ENCODE data around the gene NLGN4Y.

Gene NLGN4Y

DNA sequence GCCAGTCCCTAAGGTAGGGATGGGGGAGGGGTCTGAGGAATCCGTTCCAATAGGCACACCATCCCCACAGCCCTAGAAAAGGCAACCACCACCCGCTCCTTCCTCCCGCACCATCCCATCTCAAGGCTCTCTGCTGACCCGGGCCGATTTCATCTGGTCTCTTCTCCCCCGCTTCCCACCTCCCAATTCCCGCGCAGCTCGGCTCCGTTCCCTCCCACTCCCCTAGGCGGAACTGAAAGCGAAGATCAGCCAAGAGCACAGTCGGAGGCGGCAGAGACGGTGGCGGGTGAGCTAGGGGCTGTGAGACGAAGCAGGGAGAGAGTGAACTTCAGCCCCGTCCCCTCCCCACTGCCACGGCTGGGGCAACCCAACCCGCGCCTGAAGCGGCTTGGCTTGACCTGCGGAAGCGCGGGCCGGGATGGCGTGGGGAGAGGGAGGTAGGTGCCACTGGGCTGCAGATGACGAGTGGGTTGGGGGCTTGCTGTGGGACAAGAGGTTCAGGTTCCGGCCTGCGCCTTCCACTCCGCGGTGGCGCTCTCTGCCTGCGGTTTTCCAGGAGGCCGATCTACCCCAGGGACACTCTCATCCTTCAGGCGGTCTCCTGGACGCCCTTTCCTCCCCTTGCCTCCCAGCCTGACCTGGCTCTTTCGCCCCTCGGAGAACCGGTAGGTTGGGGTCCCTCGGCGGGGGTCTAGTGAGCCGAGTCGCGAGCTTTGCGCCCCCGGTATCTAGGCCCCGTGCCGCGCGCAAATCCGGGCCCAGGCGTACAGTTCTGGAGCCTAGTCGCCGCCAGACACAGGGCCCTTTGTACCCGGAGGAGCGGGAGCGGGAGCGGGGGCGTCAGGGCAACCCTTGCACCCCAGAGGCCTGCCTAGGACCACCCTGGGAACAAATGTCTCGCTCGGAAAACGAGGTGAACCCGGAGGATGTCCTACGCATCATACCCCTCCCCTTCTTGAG, at the start of gene NLGN4Y:
TSS of gene NLGN4Y (plus strand) at position 258 of the 960 bp plus-strand sequence. CDS start 97,591 bp downstream, outside the sequence.
- DNase-seq = no peak

DNA sequence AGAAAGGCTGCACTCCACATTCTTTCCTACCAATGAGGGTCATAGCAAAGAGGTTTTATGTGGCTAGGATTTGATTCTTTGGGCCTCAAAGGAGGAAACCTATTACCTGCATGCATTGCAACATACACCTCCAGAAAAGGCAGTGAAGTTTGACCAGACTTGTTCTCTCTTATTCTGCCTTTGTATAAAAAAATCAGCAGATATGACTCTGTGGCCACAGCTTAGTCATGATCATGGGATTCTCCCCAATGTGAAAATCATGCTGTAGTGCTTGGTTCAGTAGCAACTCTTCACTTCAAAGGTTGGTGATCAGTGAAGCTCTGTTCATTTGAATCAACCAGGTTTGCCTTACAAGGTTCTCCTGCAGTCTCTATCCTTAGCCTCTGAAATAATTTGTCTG, 38.4 kb upstream of the NLGN4Y start:
- no peak for DNase-seq

DNA sequence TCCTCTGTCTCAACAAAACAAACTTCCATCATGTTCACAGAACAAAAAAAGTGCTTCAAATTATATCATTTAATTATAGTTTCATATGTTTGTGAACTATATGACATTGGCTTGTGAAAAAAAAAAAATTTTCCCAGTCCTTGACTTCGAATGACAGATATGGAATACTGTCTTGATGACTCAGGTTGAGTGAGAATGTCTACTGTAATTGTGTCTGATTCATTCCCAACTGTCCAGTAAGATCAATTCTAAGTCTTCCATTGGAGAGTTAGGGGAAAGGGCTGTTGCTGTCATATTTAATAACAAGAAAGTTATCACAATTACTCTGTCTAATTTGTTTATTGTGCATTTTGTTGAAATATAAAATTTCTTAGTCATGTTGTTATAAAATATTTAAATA, 34.1 kb upstream of the NLGN4Y start:
- no peak for DNase-seq

DNA sequence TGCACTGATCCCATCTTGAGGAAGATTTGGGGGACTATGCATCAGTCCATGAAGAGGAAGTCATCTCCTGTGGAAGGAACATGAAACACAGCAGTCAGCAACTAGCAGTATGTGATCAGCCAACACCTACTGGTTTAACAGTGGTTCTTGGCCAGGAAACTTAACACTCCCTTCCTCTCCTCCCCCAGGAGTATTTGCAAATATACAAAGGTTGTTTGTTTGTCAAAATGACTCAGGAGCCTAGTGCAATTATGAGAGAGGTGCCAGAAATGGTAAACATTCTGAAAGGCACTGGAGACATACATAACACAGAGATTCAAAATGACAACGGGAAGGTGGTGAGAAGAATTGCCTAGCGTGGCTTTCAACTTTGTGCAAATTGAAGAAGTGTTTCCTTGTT, 26.3 kb upstream of the NLGN4Y start:
- no peak for DNase-seq

DNA sequence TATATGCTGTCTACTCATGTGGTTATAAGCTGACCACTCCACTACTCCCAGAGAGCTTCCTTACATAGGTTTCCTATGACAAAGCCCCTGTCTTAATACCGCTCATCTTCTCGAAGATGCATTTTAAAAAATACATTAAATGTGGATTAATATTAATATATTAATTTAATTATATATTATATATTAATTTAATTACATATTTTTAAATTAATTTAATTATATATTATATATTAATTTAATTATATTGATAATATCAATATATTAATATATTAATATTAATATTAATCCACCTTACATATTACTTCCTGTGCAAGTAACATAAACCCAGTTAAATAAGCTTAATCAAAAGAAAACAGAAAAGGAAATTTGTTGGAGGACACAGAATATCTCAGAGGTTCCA, 19.7 kb upstream of the NLGN4Y start:
- DNase-seq = no peak

DNA sequence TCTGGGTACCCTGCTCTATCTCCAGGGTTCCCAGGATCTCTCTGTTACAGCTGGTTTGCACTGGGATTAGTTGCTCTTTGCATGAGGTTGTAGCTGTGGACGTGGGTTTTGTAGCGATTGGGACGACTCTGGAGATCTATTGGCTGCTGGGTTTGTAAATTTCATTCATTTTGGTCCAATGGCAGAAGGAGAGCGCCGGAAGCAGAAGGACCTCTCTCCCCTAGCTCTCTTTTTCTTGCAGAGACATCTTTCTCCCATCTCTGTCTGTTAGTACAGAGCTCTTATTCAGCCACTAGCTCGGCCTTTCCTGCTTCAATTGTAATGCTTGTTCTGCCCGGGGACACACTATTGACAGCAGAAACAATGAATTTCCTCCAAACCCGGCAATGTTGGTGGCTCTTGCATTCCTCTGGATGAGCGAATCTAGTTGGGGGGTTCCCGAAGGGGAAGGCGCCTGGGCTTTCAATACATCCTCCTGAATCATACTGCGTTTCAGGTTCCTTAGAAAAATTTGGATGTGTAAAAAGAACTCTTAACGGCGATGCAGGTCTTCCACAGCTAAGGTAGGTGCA, 1.9 kb upstream of the NLGN4Y start:
- no peak for DNase-seq

DNA sequence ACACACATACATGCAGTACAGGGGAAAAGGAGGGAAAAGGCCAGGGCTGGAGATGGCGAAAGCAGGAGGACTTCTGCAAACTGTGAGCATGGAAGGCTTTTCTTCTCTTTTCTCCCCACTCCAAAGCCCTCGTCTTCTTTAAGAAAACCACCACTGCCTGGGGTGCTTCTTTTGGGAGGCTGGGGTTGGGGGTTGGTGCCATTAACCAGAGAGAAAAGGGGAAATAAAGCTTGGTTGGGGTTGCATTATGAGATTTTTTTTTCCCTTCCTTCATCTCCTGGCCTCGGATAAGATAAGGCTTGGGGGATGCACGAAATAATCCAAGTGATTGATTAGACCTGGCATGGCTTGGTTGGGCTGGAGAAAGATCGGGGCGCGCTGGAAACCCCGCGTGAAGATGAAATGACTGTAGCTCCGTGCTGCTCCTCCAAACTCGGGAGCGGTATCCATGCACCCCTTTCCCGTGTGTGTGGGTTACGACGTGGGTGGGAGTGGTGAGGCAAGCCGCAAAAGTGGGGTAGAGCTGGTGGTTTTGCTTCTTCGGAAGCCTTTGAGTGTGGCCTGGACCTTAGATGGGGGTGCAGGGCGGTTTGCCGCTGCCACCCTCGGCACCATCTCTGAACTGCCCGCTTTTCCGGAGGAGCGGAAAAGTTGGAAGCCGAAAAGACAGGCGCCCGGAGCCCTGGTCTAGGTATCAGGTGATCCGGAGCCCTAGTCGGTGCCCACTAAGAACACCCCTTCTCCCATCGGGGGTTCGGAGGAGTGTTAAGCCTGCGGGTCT, 648 bp upstream of the NLGN4Y start:
- DNase-seq = no peak

DNA sequence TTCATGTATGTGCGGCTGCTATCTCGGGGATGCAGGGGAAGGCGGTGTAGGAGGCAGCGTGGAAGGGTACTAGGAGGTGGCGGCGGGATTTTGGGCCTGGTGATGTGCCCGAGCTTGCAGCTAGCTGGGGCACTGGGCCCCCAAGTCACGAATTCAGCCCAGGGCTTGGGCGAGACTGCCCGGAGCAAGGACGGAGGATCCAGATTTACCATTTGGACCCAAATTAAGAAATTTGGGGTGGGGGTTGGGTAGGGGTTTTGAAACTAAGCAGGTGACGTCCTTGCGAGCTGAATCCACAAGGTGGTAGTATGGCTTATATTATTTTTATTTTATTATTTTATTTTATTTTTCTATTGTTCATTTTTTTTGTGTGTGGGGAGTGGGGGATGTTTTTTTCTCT, 986 bp downstream of the NLGN4Y start:
- no peak for DNase-seq

DNA sequence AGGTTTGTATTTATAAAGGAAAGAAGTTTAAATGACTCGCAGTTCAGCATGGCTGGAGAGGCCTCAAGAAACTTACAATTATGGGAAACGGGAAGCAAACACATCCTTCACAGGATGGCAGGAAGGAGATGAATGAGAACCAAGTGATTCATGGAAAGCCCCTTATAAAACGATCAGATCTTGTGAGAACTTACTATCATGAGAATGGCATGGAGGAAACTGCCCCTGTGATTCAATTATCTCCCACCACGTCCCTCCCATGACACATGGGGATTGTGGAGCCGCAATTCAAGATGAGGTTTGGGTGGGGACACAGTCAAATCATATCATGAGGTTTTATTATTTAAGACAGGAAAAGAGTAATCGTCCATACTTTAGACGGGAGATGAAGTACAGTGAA, 4.0 kb downstream of the NLGN4Y start:
- DNase-seq = no peak

DNA sequence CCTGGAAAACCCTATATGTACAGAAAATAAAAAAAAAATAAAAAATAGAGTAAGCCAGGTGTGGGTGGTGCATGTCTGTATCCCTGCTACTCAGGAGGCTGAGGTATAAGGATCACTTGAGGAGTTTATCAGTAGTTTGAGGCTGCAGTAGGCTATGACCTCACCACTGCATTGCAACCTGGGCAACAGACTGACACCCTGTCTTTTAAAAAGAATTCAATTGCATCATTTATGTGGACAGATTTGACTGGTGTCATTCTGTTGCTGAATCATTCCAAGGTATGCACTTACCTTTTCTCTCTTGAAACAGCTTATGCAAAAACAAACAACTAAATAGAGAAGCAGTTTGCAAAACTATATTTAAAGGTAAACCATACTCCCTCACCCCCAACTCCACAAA, 12.4 kb downstream of the NLGN4Y start:
- no peak for DNase-seq

DNA sequence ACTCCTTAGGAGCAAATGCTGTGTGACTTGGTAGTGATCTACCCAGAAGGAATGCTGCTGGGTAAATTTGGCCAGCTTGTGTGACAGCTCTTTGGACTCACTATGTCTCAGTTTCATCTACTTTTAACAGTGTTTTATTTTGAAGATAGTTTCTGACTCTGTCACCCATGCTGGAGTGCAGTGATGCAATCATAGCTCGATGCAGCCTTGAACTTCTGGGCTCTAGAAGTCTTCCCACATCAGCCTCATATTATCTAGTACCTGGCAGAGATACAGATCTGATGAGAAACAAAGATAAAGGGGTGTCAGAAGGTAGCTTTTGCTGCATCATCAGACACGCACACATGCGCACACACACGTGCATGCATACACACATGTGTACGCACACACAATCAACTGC, 19.2 kb downstream of the NLGN4Y start:
- DNase-seq = no peak

DNA sequence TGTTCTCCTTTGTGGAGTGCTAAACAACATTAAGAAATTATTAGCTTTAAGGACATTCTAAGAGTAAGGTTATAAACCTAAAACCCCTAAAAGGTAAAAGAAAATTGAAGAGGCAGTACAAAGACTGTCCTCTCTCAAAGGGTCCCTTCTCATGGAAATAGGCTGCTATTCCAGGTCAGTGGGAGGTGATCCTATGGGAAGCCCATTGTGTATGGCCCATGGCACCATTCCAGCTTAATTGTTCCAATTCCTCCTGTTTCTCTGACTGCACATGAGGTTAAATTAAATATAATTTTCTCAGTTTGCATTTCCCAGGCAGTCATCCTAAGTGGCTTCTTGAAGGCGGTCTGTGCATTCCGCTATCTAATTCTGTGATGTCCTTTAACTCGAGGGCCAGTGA, 57.0 kb downstream of the NLGN4Y start:
- DNase-seq = no peak

DNA sequence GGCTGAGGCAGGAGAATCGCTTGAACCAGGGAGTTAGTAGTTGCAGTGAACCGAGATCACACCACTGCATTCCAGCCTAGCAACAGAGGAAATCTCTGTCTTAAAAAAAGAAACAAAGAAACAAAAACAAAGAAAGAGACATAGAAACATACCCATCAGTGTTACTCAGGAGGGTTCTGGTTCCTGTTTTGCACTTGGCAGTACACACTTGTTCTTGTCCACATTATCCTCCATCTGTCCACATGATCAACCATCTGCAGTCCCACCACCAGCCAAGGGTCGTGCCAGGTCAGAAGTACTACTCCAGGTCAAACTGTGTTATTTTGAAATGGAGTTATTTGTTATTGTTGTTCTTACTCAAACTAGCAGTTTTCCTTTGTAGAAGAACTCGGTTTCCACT, 62.4 kb downstream of the NLGN4Y start:
- DNase-seq = no peak

DNA sequence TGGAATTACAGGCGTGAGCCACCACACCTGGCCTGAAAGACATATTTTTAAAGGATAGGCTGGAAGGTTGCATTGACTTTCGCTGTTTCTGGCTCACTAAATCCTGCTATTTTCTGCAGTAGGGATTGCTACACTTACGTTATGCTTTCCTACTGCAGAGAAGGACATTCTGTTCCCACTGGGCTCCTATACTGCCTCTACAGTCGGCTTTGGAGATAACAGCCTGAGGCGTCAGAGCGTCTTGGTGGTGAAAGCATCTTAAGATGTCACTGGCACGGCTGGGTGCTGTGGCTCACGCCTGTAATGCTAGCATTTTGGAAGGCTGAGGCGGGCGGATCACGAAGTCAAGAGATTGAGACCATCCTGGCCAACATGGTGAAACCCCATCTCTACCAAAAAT, 77.0 kb downstream of the NLGN4Y start:
- no peak for DNase-seq

DNA sequence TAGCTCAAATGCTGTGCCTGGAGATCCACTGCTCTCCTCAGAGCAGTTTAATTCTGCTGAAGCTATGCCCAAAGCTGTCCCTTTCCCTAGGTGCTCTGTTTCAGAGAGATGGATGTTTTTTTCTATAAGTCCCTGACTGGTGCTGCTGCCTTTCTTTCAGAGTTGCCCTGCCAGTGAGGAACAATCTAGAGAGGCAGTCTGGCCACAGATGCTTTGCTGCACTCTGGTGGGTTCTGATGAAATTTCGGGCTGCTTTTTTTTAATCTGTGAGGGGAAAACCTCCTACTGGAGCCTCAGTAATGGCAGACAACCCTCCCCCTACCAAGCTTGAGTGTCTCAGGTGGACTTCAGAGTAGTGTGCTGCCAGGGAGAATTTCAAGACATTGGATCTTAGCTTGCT, 93.3 kb downstream of the NLGN4Y start:
- DNase-seq = no peak

DNA sequence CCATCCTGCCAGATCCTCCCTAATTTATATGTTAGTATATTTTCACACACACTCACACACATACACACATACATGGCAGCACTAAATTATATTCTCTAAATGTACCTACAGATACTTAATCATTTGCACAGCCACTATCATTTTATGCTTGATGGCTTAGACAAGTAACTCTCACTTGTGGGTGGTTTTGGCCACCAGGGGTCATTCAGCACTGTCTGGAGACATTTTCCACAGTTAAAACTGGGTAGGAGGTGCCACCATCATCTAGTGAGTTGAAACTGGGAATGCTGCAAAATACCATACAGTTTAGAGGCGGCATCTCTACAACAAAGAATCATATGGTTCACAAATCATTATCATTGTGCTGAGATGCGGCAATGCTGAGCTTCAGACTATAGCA, 94.2 kb downstream of the NLGN4Y start:
- no peak for DNase-seq

DNA sequence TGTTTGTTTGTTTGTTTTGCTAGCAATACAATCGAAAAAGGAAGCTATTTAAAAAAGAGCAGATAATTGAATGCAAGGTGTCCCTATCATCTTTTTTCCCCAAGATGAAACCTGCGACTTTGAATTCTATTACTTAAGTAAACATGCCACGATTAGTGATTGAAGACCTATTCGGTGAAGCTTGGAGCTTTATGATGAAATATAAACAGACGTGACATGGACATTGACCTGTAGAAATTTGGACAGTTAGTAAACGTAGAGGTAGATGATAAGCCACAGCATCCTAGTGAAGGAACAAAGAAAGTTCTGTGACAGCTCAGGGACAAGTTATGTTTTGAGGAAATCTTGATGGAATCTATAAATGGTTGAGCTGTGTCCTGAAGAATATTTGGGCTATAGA, 103.9 kb downstream of the NLGN4Y start:
- DNase-seq = no peak

DNA sequence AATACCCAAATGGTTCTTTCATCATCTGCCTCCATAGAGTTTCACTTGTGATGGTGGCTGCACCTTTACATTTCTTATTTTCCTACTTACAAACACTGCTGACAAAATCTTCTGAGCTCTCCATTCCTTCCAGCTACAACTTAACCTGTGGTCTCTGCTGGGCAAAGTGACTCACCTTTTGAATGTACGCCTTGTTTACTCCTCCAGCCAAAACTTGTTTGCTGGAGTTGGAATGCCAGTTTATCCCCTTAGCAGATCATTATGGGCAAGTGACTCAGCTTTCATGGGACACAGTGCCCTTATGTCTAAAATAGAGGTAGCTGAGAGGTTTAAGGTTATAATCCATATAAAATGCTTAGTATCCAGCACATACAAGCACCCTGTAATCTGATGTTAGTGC, 107.3 kb downstream of the NLGN4Y start:
- DNase-seq = no peak

DNA sequence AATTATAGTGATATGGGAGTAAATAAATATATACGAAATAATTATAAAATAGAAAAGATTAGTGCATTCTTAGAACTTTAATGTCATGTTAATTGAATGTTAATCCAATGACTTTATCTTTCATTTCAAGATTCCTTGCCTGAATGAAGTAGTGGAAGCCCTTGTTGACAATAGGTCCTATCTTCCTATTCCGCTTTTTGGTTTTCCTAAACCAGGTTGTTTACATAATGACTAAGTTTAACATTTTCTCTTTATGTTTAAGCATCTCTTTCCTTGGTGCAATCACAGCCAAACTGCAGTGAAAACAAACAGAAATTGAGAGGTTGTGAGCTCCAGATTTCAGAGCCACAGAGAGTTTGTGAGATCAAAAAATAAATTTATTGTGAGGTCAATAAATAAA, 109.4 kb downstream of the NLGN4Y start:
- DNase-seq = no peak

DNA sequence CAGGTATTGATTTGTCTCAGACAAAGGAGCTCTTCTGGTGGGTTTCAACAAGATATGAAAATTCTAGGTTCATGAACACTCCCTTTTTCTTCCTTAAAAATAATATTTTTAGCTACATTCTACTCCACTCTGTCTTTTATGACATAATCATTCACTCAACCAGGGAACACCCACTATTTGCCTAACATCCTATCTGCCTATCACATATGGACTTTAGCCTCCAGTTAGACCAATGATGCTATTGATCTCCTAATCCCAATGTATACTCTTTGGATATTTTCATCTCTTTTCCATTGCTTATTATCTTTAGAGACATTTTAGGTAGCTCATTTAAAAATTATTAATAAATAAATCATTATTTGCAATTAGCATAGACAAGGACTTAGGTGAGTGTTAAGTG, 110.6 kb downstream of the NLGN4Y start:
- no peak for DNase-seq

DNA sequence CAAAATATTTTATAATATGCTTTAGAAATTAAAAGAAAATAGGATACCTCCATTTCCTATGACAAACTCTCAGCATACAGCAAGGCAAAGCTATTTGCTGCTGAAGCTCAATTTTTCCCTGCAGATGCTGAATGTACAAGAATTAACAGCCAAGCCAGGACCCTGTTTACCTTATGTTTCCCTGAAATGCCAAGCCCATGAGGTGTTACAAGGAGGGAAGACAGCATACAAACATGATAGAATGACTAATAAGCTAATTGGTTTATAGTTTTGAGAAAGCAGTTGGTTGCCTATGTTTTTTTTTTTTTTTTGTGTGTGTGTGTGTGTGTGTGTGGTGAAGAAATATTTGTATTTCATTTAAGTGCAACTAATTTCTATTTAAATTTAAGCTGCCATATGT, 113.2 kb downstream of the NLGN4Y start:
- DNase-seq = no peak

DNA sequence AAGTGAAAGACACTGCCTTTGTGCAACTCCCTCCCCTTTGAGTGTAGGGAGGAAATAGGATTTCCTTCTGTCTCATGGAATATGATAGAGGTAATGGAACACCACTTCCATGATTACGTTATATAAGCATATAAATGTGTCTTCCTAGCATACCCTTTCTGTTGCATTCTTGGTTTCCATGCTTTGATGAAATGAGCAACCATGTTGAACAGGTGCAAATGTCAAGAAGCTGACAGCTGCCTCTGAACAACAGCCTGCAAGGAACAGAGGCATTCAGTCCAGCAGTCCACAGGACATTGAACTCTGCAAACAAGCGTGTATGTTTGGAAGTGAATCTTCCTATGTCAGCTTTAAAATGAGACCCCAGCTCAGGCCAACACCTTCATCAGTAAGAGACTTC, 117.5 kb downstream of the NLGN4Y start:
- no peak for DNase-seq

DNA sequence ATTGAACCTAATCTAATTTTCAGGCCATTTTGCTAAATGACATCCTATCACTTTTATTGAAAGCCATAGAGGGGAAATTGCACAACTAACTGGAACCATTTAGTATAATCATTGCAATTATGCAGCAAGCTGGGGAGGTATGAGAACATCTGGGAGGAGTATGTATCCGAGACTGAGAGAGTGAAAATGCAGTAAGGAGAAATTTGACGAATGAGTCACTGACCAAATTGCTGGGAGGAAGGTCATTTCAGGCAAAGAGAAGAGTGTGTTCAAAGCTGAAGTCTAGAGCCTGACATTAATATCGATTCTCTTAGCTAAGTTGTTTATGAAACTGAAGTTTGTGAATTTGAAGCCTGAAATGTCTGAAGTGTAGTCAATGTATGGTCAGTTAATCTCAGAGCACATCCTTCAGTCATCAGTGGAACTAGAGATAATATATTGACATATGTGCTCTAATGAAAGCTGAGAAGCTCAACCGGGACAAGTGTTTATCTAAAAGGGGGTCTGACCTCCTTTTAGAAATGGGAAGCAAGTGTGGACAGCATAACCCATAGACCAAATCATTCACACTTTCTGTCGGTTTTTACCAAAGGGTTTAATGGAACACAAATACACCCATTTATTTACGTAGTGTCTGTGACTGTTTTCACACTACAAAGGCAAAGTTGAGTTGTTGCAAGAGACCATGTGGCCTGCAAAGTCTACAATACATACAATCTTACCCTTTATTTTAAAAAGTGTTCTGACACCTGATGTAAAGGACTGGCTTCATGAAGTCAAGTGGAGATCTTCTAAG, 120.0 kb downstream of the NLGN4Y start:
- no peak for DNase-seq
